Duodenal mucosa (tissue), 2 donors: ENCODE data around the gene KCNMB3.
"Not testable (repeated sequence)": the region's sequence is repeated elsewhere in the genome, so short reads cannot be mapped to it uniquely, and the experiment has no call there.

ENCODE experiments used
- H3K27ac ChIP-seq: one replicate; pipeline ENCODE4 v1.7.0; 2013; ENCODE audit warnings: low read depth, low read length
- H3K27me3 ChIP-seq, 2 donors: one replicate each; pipeline ENCODE4 v1.7.0; 2013; ENCODE audit warnings: low read length in 2 of 2, control low read depth in 1 of 2; ENCODE audit not compliant: insufficient read depth in 2 of 2, control insufficient read depth in 1 of 2
- H3K36me3 ChIP-seq, 2 donors: one replicate each; pipeline ENCODE4 v1.7.0; 2013; ENCODE audit warnings: low read length in 2 of 2, control low read depth in 1 of 2; ENCODE audit not compliant: insufficient read depth in 2 of 2, control insufficient read depth in 1 of 2
- H3K4me1 ChIP-seq, 2 donors: one replicate each; pipeline ENCODE4 v1.7.0; 2013; ENCODE audit warnings: low read length in 2 of 2, control low read depth in 1 of 2; ENCODE audit not compliant: insufficient read depth in 2 of 2, control insufficient read depth in 1 of 2
- H3K4me3 ChIP-seq, 2 donors: one replicate each; pipeline ENCODE4 v1.7.0; 2013; ENCODE audit warnings: low read length in 2 of 2, low read depth in 1 of 2
- H3K9ac ChIP-seq, 2 donors: one replicate each; pipeline ENCODE4 v1.7.0; 2013; ENCODE audit warnings: low read length in 2 of 2, low read depth in 1 of 2
- H3K9me3 ChIP-seq, 2 donors: one replicate each; pipeline ENCODE4 v1.7.0; 2013; ENCODE audit warnings: low read length in 2 of 2, control low read depth in 1 of 2; ENCODE audit not compliant: control insufficient read depth in 1 of 2

The KCNMB3 gene

DNA sequence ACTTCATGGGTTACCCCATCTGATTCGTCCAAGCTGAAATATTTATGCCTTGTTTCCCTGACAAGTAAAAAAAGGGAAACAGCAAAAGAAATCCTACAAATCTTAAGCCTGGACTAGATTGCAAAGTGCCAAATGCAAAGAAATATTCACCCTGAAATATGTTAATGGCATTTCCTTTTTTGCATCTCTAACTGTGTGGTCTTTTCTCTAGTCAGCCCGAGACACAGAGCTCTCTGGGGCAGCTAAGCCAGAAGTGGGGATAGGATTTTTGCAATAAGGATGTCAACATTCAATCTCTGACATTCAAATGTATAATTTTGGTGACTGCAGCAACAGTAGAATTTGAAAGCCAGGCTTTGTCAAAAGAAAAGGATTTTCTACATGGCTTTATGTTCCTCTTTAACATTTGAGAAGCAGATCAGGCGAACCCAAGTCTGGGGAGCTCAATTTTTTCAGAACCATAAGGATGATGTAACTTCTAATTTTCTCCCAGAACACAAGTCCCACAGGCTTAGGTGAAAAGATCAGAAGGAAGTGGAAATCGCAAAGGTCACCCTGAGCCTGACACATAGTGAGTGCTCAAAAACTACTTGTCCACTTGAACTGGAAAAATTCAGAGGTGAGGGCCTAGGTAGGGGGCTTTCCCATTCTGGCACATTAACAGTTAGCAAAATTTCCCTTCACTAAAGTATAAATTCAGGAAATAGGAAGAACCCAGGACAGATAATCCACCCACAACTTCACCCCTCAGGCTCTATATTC is 28.2 kb upstream of the KCNMB3 start:
- no peaks in the 10 kb centered on the region for H3K27me3 ChIP-seq
- H3K36me3 ChIP-seq: no peaks in the 10 kb centered on the region
- H3K4me3 ChIP-seq: no peak overlapping the region
- no peaks in the 10 kb centered on the region for H3K4me1 ChIP-seq
- H3K9me3 ChIP-seq: no peaks in the 10 kb centered on the region
- no peak overlapping the region for H3K27ac ChIP-seq
- H3K9ac ChIP-seq: no peak overlapping the region

DNA sequence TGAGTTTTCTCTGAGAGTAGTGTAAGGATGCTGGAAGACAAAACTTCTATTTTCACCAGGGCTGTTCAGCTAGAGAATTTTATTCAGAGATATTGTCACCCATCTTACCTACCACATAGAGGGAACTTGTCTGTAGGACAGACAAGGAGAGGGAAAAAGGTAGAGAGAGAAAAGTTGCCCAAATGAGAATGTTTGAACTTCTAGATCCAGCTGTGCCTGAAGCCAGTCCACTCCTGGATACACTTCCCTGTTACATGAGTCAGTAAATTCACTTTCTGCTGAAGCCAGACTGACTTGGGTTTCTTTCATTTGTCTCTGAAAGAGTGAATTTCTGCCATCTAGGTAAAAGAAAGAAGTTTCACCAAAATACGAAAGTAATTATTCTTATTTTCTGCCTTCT is 27.2 kb upstream of the KCNMB3 start:
- no peaks in the 10 kb centered on the region for H3K4me1 ChIP-seq
- no peaks in the 10 kb centered on the region for H3K9me3 ChIP-seq
- no peaks in the 10 kb centered on the region for H3K36me3 ChIP-seq
- no peaks in the 10 kb centered on the region for H3K27me3 ChIP-seq
- no peak overlapping the region for H3K9ac ChIP-seq
- H3K4me3 ChIP-seq: no peak overlapping the region
- no peak overlapping the region for H3K27ac ChIP-seq

GRCh38 chr3:179276743-179277142 is 25.8 kb upstream of the KCNMB3 start:
- Histone ChIP-seq H3K27me3 (no peaks in the 10 kb centered on the region), H3K4me1 (no peaks in the 10 kb centered on the region), H3K4me3 (no peak overlapping the region), H3K36me3 (no peaks in the 10 kb centered on the region), H3K27ac (no peak overlapping the region), H3K9me3 (no peaks in the 10 kb centered on the region), H3K9ac (no peak overlapping the region)

GRCh38 chr3:179276001-179276400 is 25.1 kb upstream of the KCNMB3 start:
- H3K9ac ChIP-seq: no peak overlapping the region
- no peaks in the 10 kb centered on the region for H3K4me1 ChIP-seq
- no peak overlapping the region for H3K27ac ChIP-seq
- no peak overlapping the region for H3K4me3 ChIP-seq
- no peaks in the 10 kb centered on the region for H3K9me3 ChIP-seq
- no peaks in the 10 kb centered on the region for H3K27me3 ChIP-seq
- H3K36me3 ChIP-seq: no peaks in the 10 kb centered on the region

DNA sequence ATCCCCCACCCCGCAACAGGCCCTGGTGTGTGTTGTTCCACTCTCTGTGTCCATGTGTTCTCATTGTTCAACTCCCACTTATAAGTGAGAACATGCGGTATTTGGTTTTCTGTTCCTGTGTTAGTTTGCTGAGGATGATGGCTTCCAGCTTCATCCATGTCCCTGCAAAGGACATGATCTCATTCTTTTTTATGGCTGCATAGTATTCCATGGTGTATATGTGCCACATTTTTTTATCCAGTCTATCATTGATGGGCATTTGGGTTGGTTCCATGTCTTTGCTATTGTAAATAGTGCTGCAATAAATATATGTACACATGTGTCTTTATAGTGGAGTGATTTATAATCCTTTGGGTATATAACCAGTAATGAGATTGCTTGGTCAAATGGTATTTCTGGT is 23.5 kb upstream of the KCNMB3 start:
- not testable (repeated sequence) for H3K27me3 ChIP-seq, H3K9ac ChIP-seq, H3K36me3 ChIP-seq, H3K9me3 ChIP-seq, H3K4me3 ChIP-seq, H3K4me1 ChIP-seq, H3K27ac ChIP-seq

DNA sequence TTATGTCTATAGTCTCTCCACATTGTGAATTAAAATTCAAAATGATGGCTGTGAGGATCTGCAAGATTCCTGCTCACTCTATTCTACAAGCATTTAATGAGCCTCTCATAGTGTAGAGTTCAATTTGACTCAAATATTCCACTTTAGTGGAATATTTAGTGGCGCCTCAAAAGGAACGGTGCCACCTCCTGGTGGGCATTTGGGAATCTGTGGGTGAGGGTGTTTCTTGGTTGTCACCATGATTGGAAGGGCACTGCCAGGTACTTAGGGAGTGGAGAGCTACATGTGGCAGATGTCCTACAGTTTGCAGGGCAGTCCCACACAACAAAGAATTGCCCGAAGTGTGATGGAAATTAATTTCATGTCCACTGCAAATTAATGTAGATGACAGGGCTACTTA is 21.5 kb upstream of the KCNMB3 start:
- no peaks in the 10 kb centered on the region for H3K27me3 ChIP-seq
- no peak overlapping the region for H3K4me3 ChIP-seq
- H3K9ac ChIP-seq: no peak overlapping the region
- H3K4me1 ChIP-seq: peaks cover 0 to 6% of the 10 kb centered on the region in 2 donors
- no peaks in the 10 kb centered on the region for H3K36me3 ChIP-seq
- no peak overlapping the region for H3K27ac ChIP-seq
- H3K9me3 ChIP-seq: no peaks in the 10 kb centered on the region

- H3K36me3 ChIP-seq: no peaks in the 10 kb centered on the region
- no peak overlapping the region for H3K27ac ChIP-seq
- H3K4me3 ChIP-seq: no peak overlapping the region
Observed at GRCh38 chr3:179269152-179269707, 18.3 kb upstream of the KCNMB3 start.

GRCh38 chr3:179268400-179269051 is 17.6 kb upstream of the KCNMB3 start:
- H3K4me1 ChIP-seq: peaks cover 0 to 6% of the 10 kb centered on the region in 2 donors
- no peaks in the 10 kb centered on the region for H3K27me3 ChIP-seq
- no peaks in the 10 kb centered on the region for H3K9me3 ChIP-seq
- no peak overlapping the region for H3K9ac ChIP-seq
- no peaks in the 10 kb centered on the region for H3K36me3 ChIP-seq
- H3K27ac ChIP-seq: no peak overlapping the region
- H3K4me3 ChIP-seq: no peak overlapping the region

More at GRCh38 chr3:179269152-179269707, 18.3 kb upstream of the KCNMB3 start:
- peaks cover 0 to 6% of the 10 kb centered on the region in 2 donors for H3K4me1 ChIP-seq
- no peaks in the 10 kb centered on the region for H3K9me3 ChIP-seq
- H3K27me3 ChIP-seq: no peaks in the 10 kb centered on the region
- H3K9ac ChIP-seq: no peak overlapping the region

GRCh38 chr3:179266701-179267211 is 15.8 kb upstream of the KCNMB3 start:
- H3K36me3 ChIP-seq: no peaks in the 10 kb centered on the region
- no peak overlapping the region for H3K4me3 ChIP-seq
- peaks cover 0 to 7% of the 10 kb centered on the region in 2 donors for H3K4me1 ChIP-seq
- no peaks in the 10 kb centered on the region for H3K27me3 ChIP-seq
- no peaks in the 10 kb centered on the region for H3K9me3 ChIP-seq
- no peak overlapping the region for H3K27ac ChIP-seq
- H3K9ac ChIP-seq: no peak overlapping the region

DNA sequence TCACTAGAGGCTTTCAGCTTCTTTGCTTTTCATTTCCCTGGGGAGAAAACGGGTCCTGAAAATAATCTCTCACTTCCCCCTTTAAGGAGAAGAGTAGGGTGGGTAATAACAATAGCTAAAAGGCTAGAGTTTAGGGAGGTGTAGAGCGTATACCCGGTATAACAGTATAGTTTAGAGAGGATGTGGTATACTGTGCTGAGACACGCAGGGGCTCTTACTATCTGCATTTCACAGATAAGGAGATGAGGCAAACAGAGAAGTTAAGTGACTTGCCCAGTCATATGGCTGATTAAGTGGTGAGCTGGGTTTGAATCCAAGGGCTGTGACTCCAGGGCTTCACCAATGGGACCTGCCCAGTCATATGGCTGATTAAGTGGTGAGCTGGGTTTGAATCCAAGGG is 15.0 kb upstream of the KCNMB3 start:
- no peak overlapping the region for H3K9ac ChIP-seq
- no peaks in the 10 kb centered on the region for H3K9me3 ChIP-seq
- no peak overlapping the region for H3K4me3 ChIP-seq
- no peaks in the 10 kb centered on the region for H3K36me3 ChIP-seq
- no peak overlapping the region for H3K27ac ChIP-seq
- no peaks in the 10 kb centered on the region for H3K27me3 ChIP-seq
- H3K4me1 ChIP-seq: peaks cover 3 to 10% of the 10 kb centered on the region in 2 donors
